Activated CD8-positive, alpha-beta memory T cell treated with anti-CD3 and anti-CD28 coated beads for 24 hours (primary cell): Measurements from ENCODE around the gene NT5DC1.

ENCODE experiments used
- DNase-seq: peaks from one replicate; pipeline ENCODE4 v3.0.0-alpha.2; 2020

NT5DC1 gene

DNA sequence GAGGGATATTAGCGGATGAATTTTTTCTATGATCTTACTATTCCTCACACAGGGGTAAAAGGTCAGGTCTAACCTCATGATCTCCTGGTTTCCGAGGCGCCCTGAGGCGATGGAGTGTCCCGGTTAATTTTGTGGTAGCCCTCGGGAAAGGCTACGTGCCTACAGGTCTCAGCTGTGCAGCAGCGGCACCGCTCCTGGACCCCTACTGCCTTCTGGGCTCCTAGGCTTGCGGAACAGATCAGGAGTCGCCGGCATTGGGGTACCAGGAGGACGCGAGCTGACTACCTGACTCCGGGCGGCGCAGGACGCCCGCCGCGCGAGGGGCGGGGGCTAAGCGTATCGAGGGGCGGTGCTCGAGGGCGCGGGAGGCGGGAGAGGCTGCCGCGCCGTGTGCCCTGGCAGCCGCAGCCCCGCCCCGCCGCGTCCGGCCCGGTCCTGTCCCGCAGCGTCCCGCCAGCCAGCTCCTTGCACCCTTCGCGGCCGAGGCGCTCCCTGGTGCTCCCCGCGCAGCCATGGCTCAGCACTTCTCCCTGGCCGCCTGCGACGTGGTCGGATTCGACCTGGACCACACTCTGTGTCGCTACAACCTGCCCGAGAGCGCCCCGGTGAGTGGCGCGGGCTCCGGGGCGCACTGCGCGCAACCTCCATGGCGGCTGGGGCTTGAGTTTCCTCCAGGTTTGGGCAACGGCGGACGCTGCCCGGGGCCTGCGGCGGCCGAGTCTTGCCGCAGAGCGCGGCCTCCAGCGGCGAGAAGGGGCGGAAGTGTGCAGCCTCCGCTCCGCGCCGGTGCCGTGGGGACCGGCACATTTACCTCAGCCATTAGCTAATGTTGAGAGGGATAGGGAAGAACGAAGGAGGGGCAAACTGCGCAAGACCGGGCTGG is at the start of gene NT5DC1:
Gene NT5DC1 (plus strand): TSS at position 435 of the 883 bp plus-strand sequence. CDS start 78 bp downstream, at position 513.
- DNase-seq, result peak; percentile 94

- DNase-seq, result no peak
These were observed 49.4 kb upstream of the NT5DC1 start for GRCh38 chr6:116051244-116051643.

DNA sequence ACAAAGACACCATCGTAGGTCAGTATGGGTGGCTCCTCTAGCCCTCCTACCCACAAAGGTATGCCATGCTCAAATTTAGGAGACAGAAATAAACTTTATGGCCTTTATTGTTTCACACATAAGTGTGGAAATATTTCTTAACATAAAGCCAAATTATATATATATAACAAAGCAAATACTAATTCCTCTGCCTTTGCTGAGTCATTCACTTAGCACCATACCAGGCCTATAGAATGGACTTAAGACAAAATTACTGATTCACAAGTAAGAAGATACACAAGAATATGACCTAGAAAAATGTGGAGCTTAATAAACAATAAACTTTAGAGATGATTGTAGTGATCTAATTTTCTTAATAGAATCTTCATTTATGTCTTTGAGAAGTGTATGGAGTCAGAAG is 45.1 kb upstream of the NT5DC1 start:
- no peak for DNase-seq

DNA sequence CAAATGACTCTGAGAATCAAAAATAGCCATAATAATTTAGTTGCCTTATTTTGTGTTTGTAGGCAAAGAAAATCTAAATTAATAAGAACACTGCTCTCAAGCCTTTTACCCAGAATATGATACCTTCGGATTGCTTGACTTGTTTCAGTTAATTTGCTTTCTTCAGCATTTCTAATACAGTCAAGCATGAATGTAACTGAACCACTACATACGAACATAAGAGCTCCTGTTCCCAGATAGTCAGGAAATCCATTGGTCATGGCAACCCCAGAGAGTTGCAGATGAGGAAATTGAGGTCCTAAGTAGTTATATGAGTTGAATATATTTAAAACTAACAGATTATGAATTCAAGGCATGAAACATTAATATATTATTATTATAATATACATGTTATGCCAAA is 42.9 kb upstream of the NT5DC1 start:
- no peak for DNase-seq

DNA sequence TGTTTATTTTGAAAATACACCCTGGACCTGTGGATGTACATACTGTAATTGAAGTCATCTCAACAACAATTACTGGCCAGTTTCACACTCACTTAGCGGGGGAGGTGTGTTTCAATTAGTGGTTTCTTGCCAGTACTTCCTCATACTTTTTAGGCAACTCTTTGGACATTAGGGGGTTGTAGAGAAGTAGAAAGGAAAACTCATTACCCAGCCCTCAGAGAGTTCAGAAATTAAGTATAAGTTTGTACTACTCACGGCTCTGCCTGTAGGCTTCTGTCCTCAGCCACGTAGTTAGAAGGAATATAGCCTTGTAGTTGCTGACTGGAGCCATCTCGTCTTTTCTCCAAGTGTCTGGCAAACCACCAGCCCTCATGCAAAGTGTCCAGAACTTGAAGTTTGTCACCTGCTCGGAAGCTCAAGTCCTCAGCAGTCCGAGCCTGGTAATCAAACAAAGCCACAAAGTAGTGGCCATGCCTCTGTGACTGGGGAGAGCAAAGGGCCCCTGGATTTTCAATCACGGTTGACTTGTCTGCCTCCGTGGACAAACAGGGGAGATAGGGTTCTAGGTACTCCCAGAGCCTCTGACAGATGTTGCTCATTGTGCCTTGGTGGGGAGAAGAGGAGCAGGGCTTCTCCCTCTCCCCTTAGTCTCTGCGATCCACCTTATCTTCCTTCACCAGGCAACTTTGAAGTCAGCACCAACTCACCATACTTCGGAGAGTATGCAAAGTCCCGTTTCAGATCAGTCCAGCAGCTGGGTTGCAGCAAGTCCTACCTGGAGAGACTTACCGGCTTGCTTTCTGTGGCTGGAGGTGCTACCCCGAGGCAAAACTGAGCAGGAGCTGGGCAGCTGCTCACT is 40.7 kb upstream of the NT5DC1 start:
- DNase-seq, result no peak

GRCh38 chr6:116060572-116061283 is 39.9 kb upstream of the NT5DC1 start, which contains the start of gene FRK:
FRK (minus strand) TSS chr6:116060891; CDS start chr6:116060311, 580 bp downstream.
- DNase-seq, result no peak

DNA sequence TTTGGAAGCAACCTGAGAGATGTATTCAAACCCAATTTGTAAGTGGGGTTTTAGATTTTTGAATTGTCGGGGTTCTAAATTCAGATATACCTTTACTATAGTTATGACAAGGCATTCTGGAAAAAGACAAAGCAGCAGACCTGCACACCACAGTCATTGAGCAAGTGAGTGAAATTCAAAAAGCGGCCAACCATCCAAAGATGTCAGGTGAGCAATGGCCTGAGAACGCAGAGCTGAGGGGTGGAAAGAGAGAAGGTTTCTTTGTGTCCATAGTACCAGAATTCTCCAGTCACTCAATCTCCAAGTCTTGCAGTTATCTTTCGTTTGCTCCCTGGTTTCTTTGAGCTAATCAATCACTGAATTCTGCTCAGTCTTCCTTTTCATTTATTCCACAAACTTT is 38.2 kb upstream of the NT5DC1 start:
- no peak for DNase-seq

- no peak for DNase-seq
These were observed 36.0 kb upstream of the NT5DC1 start for GRCh38 chr6:116064666-116065065.

DNA sequence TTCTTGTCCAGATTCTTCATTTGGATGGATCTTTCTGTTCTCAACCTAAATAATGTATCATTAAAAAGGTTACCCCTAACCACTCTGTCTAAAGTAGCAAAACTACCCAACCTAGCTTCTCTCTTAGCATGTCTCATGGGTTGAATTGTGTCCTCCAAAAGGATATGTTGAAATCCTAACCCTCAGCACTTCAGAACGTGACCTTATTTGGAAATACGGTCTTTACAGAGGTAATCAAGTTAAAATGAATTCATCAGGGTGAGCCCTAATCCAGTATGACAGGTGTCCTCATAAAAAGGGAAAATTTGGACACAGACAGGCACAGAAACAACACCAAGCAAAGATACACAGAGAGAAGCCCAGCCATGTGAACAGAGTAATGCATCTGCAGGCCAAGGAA is 33.9 kb upstream of the NT5DC1 start:
- no peak for DNase-seq

GRCh38 chr6:116070101-116070500 is 30.6 kb upstream of the NT5DC1 start:
- DNase-seq, result no peak

DNA sequence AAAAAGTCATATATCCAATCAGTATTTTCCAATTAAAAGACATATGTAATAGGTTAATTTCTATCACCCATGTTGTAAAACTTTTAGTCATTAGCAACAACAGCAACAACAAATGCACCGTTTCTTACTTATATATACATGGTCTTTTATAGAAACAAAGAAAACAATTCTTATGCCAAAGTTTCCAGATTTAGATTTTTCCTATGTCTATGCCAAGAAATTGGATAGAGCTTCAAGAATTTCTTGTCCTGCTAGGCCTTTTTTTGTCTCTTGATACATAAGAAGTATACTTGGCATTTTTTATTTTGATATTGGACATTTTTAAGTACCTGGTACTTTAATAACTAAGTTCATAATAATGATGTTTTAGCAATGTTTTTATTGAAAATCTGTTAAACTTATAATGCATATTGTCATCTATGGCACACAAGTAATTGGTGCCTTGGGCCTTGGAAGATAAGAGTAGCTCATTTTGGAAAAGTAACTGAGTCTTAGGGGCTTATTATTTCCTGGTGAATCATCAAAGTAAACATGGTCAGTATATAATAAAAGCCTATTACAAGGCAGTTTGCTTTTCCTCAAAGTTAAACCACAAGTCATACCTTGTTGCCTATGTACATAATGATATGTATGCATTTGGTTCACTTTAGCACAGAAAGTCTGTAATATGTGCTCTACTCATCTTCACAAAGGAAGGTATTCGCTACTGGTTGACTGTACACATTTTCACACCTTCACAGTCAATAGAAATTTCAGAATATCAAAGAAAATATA is 29.9 kb upstream of the NT5DC1 start:
- DNase-seq, result no peak

GRCh38 chr6:116072368-116072767 is 28.3 kb upstream of the NT5DC1 start:
- no peak for DNase-seq

DNA sequence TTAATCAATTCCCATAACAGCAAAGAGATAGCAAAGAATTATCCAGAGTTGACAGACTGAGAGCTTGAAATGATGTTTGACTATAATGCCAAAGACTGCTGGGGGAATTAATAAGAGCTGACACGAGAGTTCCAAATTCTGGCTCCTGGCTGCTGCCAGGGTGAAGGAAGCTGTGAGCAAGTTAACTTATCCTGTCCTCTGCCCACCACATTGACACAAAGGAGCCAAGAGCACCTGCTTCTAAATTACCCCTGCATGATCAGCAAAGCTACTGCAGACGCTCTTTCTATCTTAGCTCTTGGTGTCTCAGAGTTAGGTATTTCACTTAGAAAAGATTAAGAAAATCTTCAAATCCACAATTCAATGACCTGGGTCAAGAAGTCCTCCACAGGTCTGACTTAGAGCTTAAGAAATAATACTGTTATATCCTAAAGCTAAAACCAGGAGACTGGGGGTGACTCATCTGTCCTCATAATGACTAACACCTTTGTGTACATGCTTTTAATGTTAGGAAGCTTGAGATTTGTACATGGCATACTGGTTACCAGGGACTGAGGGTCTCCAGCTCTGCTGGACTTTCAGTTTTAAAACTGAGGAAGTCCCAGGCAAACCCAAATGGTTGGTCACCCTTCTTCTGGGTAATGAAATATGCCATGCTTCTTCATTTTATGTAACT is 26.8 kb upstream of the NT5DC1 start:
- DNase-seq, result no peak

GRCh38 chr6:116074732-116075390 is 25.8 kb upstream of the NT5DC1 start:
- no peak for DNase-seq

DNA sequence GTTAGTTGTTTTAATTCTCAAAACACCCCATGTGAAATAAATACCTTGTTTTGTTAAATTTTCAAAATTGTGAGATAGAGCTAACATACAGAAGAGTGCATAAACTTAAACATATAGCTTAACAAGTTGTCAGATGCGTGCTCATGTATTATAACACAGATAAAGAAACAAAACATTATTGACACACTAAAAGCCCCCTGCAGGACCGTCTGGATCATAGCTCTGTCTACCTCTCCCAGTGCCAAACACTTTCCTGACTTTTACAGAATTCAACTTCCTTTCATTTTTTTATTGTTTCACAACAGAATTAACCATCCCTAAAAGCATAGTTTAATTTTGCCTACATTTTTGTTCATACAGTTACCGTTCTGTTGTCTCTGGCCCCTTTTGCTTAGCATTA is 22.1 kb upstream of the NT5DC1 start:
- no peak for DNase-seq

- DNase-seq, result no peak
These were observed 21.7 kb upstream of the NT5DC1 start for GRCh38 chr6:116078945-116079344.

- no peak for DNase-seq
These were observed 17.6 kb upstream of the NT5DC1 start for GRCh38 chr6:116083052-116083451.

GRCh38 chr6:116084284-116084683 is 16.4 kb upstream of the NT5DC1 start:
- no peak for DNase-seq

GRCh38 chr6:116087437-116088027 is 13.1 kb upstream of the NT5DC1 start:
- DNase-seq, result no peak

DNA sequence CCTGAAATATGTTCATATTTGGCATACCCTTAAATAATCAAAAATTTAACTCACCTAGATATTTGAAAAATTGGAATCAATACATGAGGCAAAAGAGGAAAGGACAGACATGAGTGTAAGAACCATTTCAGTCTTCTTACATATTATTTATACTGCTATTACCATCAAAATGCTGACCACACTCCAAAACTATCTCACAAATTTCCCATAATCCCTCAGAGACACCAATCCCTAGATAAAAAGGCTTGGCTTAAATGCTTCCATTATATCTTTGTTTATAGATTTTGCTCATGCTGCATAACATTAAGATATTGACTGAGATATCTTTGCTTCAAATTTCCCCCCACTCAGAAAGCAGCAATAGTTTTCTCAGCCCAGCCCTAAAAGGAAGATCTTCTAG is 11.7 kb upstream of the NT5DC1 start:
- no peak for DNase-seq

- DNase-seq, result no peak
These were observed 10.4 kb upstream of the NT5DC1 start for GRCh38 chr6:116090251-116090650.
